ENCODE results near the gene POLR3E.
"Not testable (repeated sequence)": the region's sequence is repeated elsewhere in the genome, so short reads cannot be mapped to it uniquely, and the experiment has no call there.

Gene POLR3E

GRCh38 chr16:22337045-22337444 is 39.8 kb downstream of the POLR3E start:
- DNase-seq = no peak

GRCh38 chr16:22337849-22338635 is 40.8 kb downstream of the POLR3E start:
- no peak for DNase-seq

DNA sequence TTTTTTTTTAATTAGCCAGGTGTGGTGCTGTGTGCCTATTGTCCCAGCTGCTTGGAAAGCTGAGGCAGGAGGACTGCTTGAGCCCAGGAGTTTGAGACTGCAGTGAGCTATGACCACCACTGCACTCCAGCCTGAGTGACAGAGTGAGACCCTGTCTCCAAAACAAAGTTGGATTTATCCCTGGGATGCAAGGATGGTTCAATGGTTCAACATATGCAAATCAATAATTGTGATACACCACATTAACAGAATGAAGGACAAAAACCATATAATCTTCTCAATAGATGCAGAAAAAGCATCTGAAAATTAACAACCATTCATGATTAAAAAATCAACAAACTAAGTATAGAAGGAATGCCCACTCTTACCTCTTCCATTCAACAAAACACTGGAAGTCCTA is 43.7 kb downstream of the POLR3E start:
- no peak for DNase-seq

DNA sequence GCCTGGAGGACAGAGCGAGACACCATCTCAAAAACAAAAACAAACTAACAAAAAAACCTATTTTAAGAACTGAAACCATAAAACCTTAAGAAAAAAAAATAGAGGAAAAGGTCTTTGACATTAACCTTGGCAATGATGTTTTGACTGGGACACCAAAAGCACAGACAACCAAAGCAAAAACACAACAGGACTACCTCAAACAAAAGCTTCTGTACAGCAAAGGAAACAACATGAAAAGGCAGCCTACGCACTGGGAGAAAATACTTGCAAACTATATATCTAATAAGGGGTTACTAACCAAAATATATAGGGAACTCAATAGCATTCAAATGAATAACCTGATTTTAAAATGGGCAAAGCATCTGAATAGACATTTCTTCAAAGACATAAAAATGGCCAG is 44.9 kb downstream of the POLR3E start:
- DNase-seq = no peak

- no peak for DNase-seq
Observed at GRCh38 chr16:22346483-22346882, 49.3 kb downstream of the POLR3E start.

GRCh38 chr16:22347100-22347820 is 50.1 kb downstream of the POLR3E start:
- no peak for DNase-seq

DNA sequence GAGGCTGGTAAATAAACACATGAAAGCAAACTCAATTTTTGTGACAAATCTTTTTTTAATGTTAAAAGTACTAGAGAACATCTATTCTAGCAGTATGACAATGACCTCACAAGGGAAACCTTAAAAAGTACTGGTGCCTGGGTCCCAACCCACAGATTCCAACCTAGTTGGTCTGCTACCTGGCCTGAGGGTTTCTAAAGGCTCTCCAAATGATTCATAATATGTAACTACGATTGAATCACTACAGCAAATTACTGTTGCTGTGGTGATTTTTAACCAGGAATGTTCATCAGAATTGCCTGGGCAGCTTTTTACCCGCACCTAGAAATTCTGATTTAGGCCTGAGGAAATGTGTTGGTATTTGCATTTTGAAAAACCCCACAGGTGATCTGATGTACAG is 51.1 kb downstream of the POLR3E start:
- no peak for DNase-seq

GRCh38 chr16:22351017-22351416 is 53.8 kb downstream of the POLR3E start:
- not testable (repeated sequence) for DNase-seq

DNA sequence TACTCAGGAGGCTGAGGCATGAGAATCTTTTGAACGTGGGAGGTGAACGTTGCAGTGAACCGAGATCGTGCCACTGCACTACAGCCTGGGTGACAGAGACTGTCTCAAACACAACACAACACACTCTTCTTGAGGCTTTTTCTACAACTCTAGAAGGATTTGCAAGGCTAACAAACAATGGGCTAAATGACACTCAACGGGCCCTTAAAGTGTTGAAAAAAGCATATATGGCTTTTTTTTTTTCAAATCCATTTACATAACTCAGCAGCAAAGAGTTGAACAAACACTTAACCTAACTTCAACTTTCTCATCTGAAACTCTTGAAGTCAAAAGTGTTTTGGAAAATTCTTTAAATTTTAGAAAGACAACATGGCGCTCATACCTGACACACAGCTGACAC is 54.9 kb downstream of the POLR3E start:
- DNase-seq = no peak

GRCh38 chr16:22352723-22353122 is 55.5 kb downstream of the POLR3E start:
- no peak for DNase-seq

DNA sequence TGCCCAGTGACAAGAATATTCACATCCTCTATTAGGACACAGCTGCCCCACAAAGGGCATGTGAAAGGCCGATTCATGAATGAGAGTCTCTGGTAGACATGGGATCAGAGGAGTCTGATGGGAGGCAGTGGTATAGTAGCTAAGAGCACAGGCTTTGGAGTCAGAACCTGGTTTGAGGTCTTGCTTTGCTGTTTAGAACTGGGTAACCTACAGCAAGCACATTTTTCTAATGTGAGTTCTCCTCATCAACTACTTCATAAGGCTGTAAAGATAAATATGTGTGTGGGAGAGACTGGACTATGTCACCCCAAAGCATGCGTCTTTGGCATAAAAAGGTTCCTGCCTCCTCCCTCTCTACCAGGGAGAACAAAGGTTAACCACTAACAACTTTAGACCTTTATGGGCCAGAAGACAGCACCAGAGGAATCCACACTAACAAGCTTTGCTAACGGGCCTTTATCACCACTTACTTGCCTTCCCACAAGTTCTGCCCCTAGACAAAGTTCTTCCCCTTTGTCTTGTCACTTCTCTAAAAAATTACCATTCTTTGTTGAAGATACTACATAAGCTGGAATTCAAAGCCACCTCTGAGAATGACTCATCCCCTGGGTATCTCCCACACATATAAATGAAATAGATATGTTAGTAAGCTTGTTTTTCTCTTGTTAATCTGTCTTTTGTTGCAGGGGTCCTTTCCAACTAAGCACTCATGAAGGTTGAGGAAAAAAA is 56.1 kb downstream of the POLR3E start:
- peak; percentile 1 to 88 for DNase-seq

DNA sequence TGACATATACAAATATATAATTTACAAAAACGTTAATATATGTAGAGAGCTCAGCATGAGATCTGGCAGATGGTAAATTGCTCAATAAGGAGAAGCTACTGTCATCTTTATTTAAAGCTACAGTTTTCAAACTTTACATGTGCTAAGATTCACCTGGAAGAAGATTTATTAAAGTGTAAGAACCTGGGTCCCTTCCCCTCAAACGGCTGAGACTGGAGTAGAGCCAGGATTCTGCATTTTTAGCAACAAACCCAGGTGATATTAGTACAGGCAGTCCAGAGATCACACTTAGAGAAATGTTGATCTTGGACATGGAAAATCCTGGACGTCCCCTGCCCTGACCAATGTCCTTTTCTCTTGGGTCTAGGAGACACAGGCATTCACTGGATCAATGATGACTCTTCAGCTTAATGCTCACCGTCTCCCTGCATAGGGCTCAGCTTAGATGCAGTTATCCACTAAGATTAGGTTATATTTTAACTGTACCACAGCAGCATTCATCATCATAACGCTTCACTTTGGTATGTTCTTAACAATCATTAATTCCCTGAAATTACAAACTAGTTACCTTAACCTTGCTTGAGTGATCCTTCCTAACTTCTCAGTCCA is 56.8 kb downstream of the POLR3E start:
- DNase-seq = no peak

GRCh38 chr16:22355487-22355908 is 58.3 kb downstream of the POLR3E start:
- peak in 1 of 2 donors; percentile 56 for DNase-seq

DNA sequence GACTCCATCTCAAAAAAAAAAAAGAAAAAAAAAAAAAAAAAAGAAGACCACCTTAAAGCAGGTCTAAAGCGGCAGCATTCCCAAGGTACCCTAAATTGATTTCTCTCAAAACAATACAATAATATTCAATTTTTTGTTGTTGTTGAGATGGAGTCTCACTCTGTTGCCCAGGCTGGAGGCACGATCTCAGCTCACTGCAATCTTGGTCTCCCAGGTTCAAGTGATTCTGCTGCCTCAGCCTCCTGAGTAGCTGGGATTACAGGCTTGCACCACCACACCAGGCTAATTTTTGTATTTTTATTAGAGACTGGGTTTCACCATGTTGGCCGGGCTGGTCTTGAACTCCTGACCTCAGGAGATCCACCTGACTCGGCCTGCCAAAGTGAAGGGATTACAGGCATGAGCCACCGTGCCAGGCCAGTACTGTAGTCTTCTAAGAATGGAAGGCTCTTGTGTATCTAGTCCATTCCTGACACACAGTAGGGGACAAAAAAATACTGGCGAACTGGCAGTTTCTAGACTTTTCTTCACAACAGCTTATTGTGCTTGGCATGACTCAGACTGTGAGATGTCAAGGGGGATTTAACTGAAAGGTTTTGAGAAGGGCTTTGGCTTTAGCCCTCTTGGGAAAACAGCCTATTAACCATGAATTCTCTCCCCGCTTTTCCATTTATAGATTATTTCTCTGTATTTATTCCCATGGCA is 59.9 kb downstream of the POLR3E start:
- no peak for DNase-seq

DNA sequence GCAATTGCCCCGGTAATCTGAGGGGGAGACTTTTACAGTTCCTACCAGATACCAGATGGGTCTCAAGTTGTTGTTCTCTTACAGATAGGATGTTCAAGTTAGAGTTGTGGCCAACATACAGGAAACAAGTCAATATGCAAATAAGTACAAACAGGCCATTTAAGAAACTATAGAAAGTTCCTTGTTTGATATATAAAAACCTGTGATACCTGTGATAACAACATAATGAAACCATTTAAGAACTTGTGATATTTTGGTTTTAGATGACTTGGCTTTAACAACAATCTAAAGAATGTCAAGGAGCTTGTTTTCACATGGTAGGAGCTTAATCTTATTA is 60.4 kb downstream of the POLR3E start:
- peak in 1 of 2 donors; percentile 40 for DNase-seq

GRCh38 chr16:22358000-22358399 is 60.8 kb downstream of the POLR3E start:
- DNase-seq = no peak

DNA sequence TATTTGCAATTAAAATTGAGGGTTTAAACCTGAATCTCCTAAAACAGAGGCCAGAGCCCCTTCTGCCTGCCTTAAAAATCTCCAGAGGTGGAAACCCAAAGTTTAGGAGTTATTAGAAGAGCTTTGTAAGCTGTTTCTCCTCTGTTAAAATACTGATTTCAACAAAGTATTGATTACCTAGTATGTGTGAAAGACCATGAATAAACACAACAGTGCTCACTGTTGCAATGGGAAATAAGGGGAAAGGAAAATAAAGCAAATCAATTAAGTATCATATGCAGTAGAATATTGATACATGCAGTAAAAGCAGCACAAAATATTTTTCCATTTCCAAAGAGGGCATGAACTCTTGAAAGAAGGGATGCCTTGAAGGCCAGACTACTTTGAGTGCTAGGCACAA is 62.5 kb downstream of the POLR3E start:
- DNase-seq = no peak

DNA sequence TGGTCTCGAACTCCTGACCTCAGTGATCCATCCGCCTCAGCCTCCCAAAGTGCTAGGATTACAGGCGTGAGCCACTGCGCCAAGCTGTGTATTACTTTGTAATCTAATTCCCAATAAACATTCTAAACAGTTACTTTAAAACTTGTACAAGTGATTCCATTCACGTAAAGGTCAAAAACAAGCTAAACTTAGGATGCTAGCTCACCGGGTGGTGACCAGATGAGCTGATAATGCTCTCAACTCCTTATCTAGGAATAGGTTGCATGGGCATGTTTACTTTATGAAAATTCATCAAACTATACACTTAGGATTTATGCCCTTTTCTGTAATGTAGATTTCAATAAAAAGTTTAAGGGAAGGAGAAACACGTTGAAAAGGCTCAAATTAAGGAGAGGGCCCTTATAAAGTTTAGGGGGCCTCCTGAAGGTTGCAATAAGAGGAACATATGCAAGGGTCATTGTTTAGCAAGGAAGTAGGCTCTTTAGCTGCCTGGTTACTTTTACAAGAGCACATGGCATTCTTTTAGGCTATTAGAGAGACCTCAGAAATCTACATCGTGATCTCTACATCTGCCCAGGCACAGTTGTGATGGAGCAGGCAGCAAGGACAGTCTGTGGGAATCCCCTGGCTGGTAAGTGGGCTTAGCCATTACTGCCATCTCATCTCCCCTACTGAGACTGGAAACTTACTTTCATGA is 63.9 kb downstream of the POLR3E start:
- DNase-seq = no peak

DNA sequence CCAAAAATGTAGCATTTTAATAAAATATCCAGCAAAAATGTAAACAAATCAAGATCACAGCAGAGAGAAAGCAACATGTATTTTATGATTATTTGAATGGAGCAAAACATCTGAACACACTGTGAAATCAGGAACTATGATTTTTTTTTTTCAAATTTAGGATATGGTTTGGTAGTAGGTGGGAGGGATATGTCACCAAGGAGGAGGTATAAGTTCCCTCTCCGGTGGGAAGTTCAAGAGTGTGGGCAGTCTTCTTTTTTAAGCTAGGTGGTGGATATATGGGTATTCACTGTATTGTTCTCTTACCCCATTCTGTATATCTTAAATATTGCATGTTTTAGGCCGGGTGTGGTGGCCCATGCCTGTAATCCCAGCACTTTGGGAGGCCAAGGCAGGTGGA is 67.0 kb downstream of the POLR3E start:
- DNase-seq = no peak

- no peak for DNase-seq
Observed at GRCh38 chr16:22366371-22366770, 69.2 kb downstream of the POLR3E start.

- DNase-seq = no peak
Observed at GRCh38 chr16:22366889-22367288, 69.7 kb downstream of the POLR3E start.

GRCh38 chr16:22368200-22368826 is 71.1 kb downstream of the POLR3E start:
- DNase-seq = not testable (repeated sequence)
